ENCODE data around the gene GTSE1. TPM values are rescaled to one million over a fixed set of nuclear protein-coding genes. Genes with fewer than 3 reads are reported as not detected.

Gene GTSE1
- total RNA-seq, 1 experiment from 2014 or later: 88.1 TPM

DNA sequence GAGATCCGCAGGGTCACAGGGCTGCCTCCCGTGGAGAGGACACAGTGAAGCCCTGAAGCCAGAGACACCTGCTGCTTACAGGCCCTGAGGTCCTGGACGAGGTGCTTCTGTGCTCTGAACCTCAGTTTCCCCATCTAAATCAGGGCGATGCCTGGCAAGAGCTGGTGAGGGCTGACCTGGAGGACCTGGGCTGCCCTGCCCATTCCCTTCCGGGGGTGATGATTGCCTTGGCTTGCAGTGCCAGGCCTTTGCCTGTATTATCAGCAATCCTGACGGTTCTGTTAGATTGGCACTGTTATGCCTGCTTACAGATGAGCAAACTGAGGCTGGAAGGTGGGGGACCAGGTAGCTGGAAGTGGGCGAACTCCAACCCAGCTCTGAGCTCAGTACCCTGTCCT, 7.8 kb upstream of the GTSE1 start:
- no peak for TF ChIP-seq CTCF (conservative IDR thresholded peaks at IDR 0.05; ENCODE audit: low read depth, low read length)
- TF ChIP-seq EZH2 (IDR thresholded peaks at IDR 0.05; ENCODE audit: borderline replicate concordance, low read depth, low read length, poor library complexity, severe bottlenecking): no peak
- Histone ChIP-seq H3K27ac (ENCODE audit: low read depth, low read length, poor library complexity, severe bottlenecking) (no peak overlapping the region), H3K9me3 (ENCODE audit: low read depth, low read length, poor library complexity, severe bottlenecking) (no peaks in the 10 kb centered on the region), H3K36me3 (ENCODE audit: insufficient read depth, low read length, poor library complexity, severe bottlenecking) (peaks cover 5% of the 10 kb centered on the region), H3K4me3 (ENCODE audit: low read depth, low read length, poor library complexity, severe bottlenecking) (no peak overlapping the region), H3K27me3 (replicated peaks; ENCODE audit: insufficient read depth, low read depth, low read length, poor library complexity) (no peaks in the 10 kb centered on the region), H3K4me1 (ENCODE audit: insufficient read depth, low read length, poor library complexity, severe bottlenecking) (peaks cover 9% of the 10 kb centered on the region)
- intact Hi-C loops (cut with micrococcal nuclease; ENCODE audit: unreplicated experiment): no loop called here
- POLR2A ChIA-PET (ENCODE audit: low non-redundant PET): no interaction called here
- BruUV-seq (replicated peaks): no TSS peak
- DNase-seq (ENCODE audit: low spot score): no peak
- CTCF ChIA-PET: no interaction called here

DNA sequence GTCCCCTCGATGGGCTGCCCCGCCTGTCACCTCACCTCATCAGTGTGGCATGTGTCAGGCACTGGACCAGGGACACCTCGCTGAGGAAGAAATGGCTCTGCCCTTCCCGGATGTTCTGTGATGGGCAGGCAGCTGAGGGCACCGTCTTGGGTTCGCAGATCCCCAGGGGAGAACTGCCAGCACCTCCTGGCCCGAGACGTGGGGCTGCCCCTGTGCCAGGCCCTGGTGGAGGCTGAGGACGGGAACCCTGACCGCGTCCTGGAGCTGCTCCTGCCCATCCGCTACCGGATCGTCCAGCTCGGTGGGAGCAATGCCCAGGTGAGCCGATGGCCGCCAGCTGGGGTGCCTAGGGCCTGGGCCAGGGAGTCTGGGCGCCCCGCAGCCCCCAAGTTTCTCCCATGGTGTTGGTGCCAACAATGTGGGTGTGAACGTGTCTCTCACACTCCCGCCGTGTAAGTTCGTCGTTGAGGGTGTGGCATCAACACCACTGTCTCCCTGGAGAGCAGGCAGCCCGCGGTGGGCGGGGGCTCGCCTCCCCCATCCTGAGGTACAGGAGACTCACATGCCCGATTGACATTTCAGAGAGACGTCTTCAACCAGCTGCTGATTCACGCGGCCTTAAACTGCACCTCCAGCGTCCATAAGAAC, 7.3 kb upstream of the GTSE1 start:
- no peak for DNase-seq (ENCODE audit: low spot score)
- no peak overlapping the region for H3K4me3 ChIP-seq (ENCODE audit: low read depth, low read length, poor library complexity, severe bottlenecking)
- TF ChIP-seq CTCF (conservative IDR thresholded peaks at IDR 0.05; ENCODE audit: low read depth, low read length) (no peak), EZH2 (IDR thresholded peaks at IDR 0.05; ENCODE audit: borderline replicate concordance, low read depth, low read length, poor library complexity, severe bottlenecking) (no peak)
- no peaks in the 10 kb centered on the region for H3K9me3 ChIP-seq (ENCODE audit: low read depth, low read length, poor library complexity, severe bottlenecking)
- no peak overlapping the region for H3K27ac ChIP-seq (ENCODE audit: low read depth, low read length, poor library complexity, severe bottlenecking)
- peaks cover under 1% of the 10 kb centered on the region for H3K36me3 ChIP-seq (ENCODE audit: insufficient read depth, low read length, poor library complexity, severe bottlenecking)
- intact Hi-C loops (cut with micrococcal nuclease; ENCODE audit: unreplicated experiment): no loop called here
- peaks cover 9% of the 10 kb centered on the region for H3K4me1 ChIP-seq (ENCODE audit: insufficient read depth, low read length, poor library complexity, severe bottlenecking)
- BruUV-seq (replicated peaks): no TSS peak
- no peaks in the 10 kb centered on the region for H3K27me3 ChIP-seq (replicated peaks; ENCODE audit: insufficient read depth, low read depth, low read length, poor library complexity)
- POLR2A ChIA-PET (ENCODE audit: low non-redundant PET): no interaction called here
- CTCF ChIA-PET: no interaction called here

GRCh38 chr22:46290121-46290842, 6.4 kb upstream of the GTSE1 start:
- Histone ChIP-seq H3K4me1 (ENCODE audit: insufficient read depth, low read length, poor library complexity, severe bottlenecking) (peaks cover 9% of the 10 kb centered on the region), H3K4me3 (ENCODE audit: low read depth, low read length, poor library complexity, severe bottlenecking) (no peak overlapping the region), H3K27me3 (replicated peaks; ENCODE audit: insufficient read depth, low read depth, low read length, poor library complexity) (no peaks in the 10 kb centered on the region), H3K9me3 (ENCODE audit: low read depth, low read length, poor library complexity, severe bottlenecking) (no peaks in the 10 kb centered on the region), H3K27ac (ENCODE audit: low read depth, low read length, poor library complexity, severe bottlenecking) (no peak overlapping the region), H3K36me3 (ENCODE audit: insufficient read depth, low read length, poor library complexity, severe bottlenecking) (no peaks in the 10 kb centered on the region)
- no peak for TF ChIP-seq EZH2 (IDR thresholded peaks at IDR 0.05; ENCODE audit: borderline replicate concordance, low read depth, low read length, poor library complexity, severe bottlenecking)
- POLR2A ChIA-PET (ENCODE audit: low non-redundant PET): no interaction called here
- CTCF ChIA-PET: no interaction called here
- DNase-seq (ENCODE audit: low spot score): no peak
- BruUV-seq (replicated peaks): no TSS peak
- intact Hi-C loops (cut with micrococcal nuclease; ENCODE audit: unreplicated experiment): no loop called here

Measured in A673 (cell line).